ENCODE data around the gene NCAPH2. TPM values are rescaled to one million over a fixed set of nuclear protein-coding genes. Genes with fewer than 3 reads are reported as not detected.

Gene NCAPH2
- total RNA-seq, 1 donor = 27.5 TPM

- no peak for TF ChIP-seq CTCF (IDR thresholded peaks at IDR 0.05; ENCODE audit: extremely low read depth, low read depth, low read length)
- Histone ChIP-seq H3K27me3 (ENCODE audit: insufficient read depth, low read length) (peaks cover 4% of the 10 kb centered on the region), H3K36me3 (ENCODE audit: insufficient read depth, low read length) (no peaks in the 10 kb centered on the region), H3K27ac (ENCODE audit: low read depth, low read length) (no peak overlapping the region), H3K9me3 (ENCODE audit: low read depth, low read length) (no peaks in the 10 kb centered on the region), H3K79me2 (ENCODE audit: insufficient read depth, low read length) (no peaks in the 10 kb centered on the region), H4K20me1 (ENCODE audit: insufficient read depth, low read length) (no peaks in the 10 kb centered on the region), H3K4me2 (ENCODE audit: insufficient read depth, low read length) (no peak overlapping the region), H3K4me1 (ENCODE audit: insufficient read depth, low read length) (no peaks in the 10 kb centered on the region), H2AFZ (ENCODE audit: low read length) (no peak overlapping the region), H3K4me3 (ENCODE audit: insufficient read depth, low read length) (no peak overlapping the region)
- peak; percentile 17 for DNase-seq (ENCODE audit: insufficient read length, low spot score, missing footprints)
Measured at GRCh38 chr22:50556703-50557102, 48.7 kb downstream of the NCAPH2 start.

GRCh38 chr22:50560034-50560433, 52.0 kb downstream of the NCAPH2 start:
- TF ChIP-seq CTCF (IDR thresholded peaks at IDR 0.05; ENCODE audit: extremely low read depth, low read depth, low read length) = no peak
- no peak for DNase-seq (ENCODE audit: insufficient read length, low spot score, missing footprints)
- H2AFZ ChIP-seq (ENCODE audit: low read length) = no peak overlapping the region

GRCh38 chr22:50561401-50562358, 53.7 kb downstream of the NCAPH2 start:
- Histone ChIP-seq H3K4me3 (ENCODE audit: insufficient read depth, low read length) (no peak overlapping the region), H3K36me3 (ENCODE audit: insufficient read depth, low read length) (no peaks in the 10 kb centered on the region), H2AFZ (ENCODE audit: low read length) (no peak overlapping the region), H3K4me1 (ENCODE audit: insufficient read depth, low read length) (peaks cover 7% of the 10 kb centered on the region), H4K20me1 (ENCODE audit: insufficient read depth, low read length) (no peaks in the 10 kb centered on the region), H3K27me3 (ENCODE audit: insufficient read depth, low read length) (peaks cover 9% of the 10 kb centered on the region), H3K4me2 (ENCODE audit: insufficient read depth, low read length) (no peak overlapping the region), H3K27ac (ENCODE audit: low read depth, low read length) (no peak overlapping the region), H3K79me2 (ENCODE audit: insufficient read depth, low read length) (no peaks in the 10 kb centered on the region), H3K9me3 (ENCODE audit: low read depth, low read length) (no peaks in the 10 kb centered on the region)
- no peak for TF ChIP-seq CTCF (IDR thresholded peaks at IDR 0.05; ENCODE audit: extremely low read depth, low read depth, low read length)
- peak; percentile 85 for DNase-seq (ENCODE audit: insufficient read length, low spot score, missing footprints)

More at GRCh38 chr22:50560034-50560433, 52.0 kb downstream of the NCAPH2 start:
- H3K36me3 ChIP-seq (ENCODE audit: insufficient read depth, low read length) = no peaks in the 10 kb centered on the region
- H3K27ac ChIP-seq (ENCODE audit: low read depth, low read length) = no peak overlapping the region
- peaks cover 7% of the 10 kb centered on the region for H3K4me1 ChIP-seq (ENCODE audit: insufficient read depth, low read length)
- no peaks in the 10 kb centered on the region for H4K20me1 ChIP-seq (ENCODE audit: insufficient read depth, low read length)
- no peaks in the 10 kb centered on the region for H3K79me2 ChIP-seq (ENCODE audit: insufficient read depth, low read length)
- H3K9me3 ChIP-seq (ENCODE audit: low read depth, low read length) = no peaks in the 10 kb centered on the region
- no peak overlapping the region for H3K4me3 ChIP-seq (ENCODE audit: insufficient read depth, low read length)
- H3K4me2 ChIP-seq (ENCODE audit: insufficient read depth, low read length) = no peak overlapping the region
- peaks cover 11% of the 10 kb centered on the region for H3K27me3 ChIP-seq (ENCODE audit: insufficient read depth, low read length)
